SHP77 treated with DMSO at 0.1 percent for 48 hours (cell line): ENCODE measurements around the gene ANAPC1.
"Not testable (repeated sequence)": the region's sequence is repeated elsewhere in the genome, so short reads cannot be mapped to it uniquely, and the experiment has no call there.

ENCODE experiments used
- DNase-seq: peaks from one replicate; lab custom pipeline; 2025; lab: John Stamatoyannopoulos, UW

Gene ANAPC1, protein sequence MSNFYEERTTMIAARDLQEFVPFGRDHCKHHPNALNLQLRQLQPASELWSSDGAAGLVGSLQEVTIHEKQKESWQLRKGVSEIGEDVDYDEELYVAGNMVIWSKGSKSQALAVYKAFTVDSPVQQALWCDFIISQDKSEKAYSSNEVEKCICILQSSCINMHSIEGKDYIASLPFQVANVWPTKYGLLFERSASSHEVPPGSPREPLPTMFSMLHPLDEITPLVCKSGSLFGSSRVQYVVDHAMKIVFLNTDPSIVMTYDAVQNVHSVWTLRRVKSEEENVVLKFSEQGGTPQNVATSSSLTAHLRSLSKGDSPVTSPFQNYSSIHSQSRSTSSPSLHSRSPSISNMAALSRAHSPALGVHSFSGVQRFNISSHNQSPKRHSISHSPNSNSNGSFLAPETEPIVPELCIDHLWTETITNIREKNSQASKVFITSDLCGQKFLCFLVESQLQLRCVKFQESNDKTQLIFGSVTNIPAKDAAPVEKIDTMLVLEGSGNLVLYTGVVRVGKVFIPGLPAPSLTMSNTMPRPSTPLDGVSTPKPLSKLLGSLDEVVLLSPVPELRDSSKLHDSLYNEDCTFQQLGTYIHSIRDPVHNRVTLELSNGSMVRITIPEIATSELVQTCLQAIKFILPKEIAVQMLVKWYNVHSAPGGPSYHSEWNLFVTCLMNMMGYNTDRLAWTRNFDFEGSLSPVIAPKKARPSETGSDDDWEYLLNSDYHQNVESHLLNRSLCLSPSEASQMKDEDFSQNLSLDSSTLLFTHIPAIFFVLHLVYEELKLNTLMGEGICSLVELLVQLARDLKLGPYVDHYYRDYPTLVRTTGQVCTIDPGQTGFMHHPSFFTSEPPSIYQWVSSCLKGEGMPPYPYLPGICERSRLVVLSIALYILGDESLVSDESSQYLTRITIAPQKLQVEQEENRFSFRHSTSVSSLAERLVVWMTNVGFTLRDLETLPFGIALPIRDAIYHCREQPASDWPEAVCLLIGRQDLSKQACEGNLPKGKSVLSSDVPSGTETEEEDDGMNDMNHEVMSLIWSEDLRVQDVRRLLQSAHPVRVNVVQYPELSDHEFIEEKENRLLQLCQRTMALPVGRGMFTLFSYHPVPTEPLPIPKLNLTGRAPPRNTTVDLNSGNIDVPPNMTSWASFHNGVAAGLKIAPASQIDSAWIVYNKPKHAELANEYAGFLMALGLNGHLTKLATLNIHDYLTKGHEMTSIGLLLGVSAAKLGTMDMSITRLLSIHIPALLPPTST (N-terminal part only)

DNA sequence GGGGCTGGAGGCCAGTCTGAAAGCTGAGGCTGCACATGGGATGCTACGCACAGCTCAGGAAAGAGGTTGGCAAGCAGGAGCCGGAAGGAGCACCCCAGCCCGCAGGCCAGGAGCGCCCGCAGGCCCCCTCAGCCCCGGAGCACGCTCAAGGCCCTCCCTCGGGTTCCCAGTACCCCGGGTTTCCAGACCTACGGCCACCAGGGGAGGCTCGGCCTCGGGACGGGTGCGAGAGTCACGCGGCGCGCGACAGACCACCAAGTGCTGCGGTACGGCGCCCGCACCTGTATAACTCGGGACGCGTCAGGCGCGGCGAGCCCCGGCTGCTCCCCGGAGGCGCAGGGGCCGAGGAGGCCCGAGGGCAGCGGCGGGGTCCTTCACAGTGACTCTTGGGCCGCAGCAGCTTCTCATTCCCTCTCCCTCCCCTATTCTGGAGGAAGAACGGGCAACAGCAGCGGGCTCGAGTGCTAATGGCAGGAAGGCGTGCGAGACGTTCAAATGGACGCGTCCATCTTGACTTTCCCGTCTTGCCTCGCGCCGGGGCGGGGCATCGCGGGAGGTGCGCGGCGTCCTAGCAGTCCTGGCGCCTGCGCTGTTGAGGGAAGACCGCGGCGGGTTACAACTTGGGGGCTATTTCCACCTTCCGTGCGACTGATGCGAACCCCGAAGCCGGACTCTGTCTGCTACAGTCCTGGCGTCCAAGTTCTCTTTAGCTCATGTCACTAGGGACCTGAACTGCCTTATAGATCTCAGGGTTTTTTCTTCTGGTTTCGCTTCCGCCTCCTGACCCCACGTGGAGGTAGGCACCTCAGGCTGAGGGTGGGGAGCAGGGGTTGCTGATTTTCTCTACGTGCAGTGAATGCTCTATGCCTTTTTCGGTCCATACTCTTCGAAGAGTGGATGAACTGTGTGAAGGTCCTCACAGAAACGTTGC lies at the start of gene ANAPC1:
Gene ANAPC1, minus strand, starts transcription at position 533 of the 931 bp plus-strand sequence. CDS start 3,368 bp downstream, outside the sequence.
- peak; percentile 76 for DNase-seq

DNA sequence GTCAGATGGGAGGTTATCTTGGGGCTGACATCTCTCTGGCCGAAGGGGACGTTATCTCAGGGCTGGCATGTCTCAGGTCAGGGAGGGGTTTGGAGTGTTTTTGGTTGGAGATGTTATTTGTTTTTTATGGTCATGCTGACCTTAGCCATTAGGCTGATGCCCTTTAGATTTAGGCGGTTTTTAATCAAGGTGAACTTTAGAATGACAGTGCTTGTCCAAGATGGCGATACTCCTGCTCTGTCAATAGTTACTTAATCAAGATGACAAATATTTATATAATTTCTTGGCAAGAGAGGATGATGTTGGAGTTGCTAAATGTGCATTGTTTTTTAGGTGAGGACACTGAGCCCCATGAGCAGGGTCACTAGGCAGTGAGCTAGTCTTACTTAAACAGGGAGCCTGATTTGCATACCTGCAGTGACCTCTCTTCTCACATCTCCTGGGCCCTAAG lies 48.9 kb upstream of the ANAPC1 start:
- no peak for DNase-seq

DNA sequence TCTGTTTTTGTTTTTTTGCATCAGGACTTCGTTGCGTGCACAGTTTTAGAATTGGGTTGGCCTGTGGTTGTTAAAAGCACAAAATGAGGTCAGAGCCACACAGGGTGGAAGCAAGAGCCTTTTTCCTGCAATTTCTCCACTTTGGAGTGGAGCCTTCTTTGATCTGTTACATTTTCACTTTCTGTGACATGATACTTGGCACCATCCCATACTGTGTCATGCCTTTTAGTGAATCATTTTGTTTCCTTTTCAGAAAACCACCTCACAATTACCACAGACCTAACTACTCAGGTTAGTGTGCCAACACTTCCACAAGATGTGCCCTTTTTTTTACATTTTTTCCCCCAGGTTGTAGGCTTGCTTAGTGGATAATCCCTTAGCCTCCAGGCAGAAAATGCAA lies 46.9 kb upstream of the ANAPC1 start:
- DNase-seq, result no peak

DNA sequence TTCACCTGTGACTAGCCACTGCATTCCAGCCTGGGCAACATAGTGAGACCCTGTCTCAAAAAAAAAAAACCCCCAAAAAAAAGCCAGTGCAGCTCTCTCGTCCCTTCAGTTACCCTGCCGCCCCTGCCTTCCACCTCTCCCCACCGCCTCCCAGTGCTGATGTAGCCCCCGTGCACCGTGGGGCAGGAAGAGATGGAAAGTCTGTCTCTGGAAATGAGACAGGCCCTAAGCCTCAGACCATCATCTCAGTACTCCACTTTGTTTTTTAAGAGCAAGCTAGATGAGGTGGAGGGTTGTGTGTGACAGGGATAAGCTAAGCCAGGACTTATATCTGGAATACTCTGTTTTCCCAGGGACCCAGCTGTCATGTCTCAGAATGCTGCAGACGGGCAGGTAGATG lies 46.4 kb upstream of the ANAPC1 start:
- no peak for DNase-seq

DNA sequence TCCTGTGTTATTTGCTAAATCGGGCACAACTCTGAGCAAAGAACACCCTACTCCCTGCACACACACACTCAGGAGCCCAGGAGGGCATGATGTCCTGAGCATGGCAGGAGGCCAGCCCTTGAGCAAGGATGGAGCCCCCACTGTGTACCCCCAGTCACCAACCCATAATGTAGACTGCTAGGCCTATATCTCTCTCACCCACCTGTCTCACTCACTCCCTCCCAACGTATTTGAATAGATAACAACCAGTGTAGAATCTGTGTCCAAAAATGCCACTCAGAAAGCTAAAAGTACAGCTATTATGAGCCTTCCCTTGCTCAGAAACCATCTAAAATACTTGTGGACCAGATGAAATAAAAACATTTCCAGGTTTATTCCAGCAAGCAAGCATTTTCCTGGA lies 43.7 kb upstream of the ANAPC1 start:
- DNase-seq, result no peak

DNA sequence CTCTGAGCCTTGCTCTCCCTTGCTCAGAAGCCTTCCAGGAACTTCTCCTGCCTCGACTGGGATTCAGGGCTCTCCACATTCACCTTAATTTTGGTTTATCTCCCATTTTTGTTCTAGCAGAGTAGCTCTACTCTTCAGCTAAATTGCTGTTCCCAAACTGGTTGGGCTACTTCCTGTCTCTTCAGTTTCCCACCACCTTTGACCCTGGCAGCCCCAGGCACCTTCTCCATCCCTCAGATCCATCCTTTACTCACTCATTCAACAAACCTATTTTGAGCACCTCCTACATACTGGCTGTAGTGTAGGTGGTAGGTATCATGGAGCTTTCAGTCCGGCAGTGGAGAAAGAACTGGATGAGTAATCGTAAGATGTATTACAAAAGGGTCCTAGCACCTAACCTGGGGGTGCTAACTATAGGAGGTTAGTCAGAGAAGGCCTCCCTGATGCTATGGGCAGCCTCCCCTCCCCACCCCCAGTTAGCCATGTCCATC lies 40.7 kb upstream of the ANAPC1 start:
- DNase-seq, result no peak

DNA sequence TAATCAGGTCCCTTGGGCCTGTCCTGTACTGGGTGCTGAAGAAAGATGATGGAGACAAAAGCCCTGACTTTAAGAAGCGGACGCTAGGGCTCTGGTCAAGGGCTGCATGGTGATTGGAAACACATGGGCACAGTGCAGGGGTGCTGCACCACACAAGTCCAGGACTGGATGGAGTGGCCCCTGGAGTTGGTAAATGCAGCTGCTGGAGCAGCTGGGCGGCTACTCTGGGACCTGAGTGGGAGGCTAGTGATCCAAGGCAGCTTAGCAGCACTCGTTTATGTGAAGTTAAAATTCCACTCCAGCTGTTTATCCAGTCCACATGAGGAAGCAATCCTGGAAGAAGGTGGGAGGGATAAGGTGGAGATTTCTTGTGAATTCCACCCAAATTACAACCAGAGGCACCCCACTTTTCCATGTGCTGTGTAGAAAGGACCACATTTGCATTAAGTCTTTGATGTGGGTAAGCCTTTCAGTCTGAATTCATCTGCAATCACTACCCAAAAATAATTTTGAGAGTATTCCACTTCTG lies 39.3 kb upstream of the ANAPC1 start:
- no peak for DNase-seq

DNA sequence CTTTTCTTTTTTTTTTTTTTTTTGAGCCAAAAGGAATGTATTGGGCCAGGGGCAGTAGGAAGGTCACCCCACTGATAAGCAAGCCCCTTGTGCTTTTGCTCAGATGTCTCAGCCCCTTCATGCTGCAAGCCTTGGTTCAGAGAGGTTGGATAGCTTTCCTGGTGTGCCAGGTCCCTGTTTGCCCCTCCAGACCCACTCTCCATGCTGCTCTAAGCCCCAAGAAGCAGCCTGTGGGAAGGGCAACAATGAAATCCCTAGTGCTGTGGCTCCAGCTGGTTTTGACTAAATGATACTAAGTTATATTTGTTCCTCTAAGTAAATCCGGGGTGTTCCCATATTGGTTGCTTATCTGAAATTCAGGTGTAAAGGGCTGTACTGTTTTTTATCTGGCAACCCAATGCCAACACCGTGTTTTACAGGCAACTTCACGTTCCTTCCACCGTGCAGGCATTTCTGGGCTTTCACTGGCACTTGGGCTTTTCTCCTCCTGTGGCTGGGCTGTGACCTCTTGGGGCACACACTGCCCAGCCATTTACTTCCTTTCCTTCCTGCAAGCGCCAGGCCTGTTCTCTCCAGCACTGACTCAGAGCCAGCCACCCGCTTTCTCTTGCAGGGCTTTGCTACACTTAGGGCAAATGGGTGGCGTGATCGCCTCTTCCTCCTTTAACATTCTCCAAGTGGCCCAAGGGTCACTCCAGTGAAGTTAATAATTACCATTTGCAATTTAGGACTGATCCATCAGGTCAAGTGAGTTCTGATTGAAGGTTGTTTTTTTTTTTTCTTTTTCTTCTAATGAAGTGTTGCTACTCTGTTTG lies 36.0 kb upstream of the ANAPC1 start:
- no peak for DNase-seq

DNA sequence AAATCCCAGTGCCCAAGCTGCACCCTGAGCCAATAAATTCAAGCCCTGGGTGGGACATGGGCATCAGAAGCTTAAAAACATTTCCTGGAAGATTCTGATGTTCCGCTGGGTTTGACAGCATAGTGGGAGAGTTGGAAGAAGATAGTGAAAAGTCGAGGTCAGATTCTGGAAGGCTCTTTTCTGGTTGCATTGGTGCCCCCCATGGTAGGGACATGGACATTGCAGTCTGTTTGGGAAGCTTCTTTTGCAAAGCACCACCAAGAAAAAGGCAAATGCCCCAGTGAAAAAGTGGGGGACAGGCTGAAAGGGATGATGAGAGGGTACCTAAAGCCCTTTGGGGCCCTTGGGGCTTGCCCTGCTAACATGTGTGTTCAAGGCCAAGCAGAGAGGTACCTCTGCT lies 35.4 kb upstream of the ANAPC1 start:
- DNase-seq, result no peak

DNA sequence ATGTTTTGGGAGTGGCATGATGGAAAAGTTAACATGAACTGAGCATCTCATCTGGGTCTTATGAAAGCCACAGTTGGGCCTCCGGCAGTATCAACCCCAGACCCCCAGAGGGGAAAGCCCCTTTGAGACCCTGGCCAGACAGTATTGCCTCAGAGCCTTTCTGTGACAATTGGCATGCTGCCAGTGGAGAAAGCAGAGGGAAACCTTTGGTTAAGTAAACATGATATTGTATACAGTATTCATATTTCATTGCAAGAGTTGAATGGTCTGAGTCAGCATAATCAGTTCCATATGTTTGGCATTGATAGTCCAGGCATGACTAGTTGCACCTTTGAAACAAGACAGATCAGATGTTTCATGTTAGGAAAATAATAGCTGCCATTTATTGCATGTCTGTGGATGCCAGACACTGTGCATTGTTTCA lies 34.4 kb upstream of the ANAPC1 start:
- no peak for DNase-seq

DNA sequence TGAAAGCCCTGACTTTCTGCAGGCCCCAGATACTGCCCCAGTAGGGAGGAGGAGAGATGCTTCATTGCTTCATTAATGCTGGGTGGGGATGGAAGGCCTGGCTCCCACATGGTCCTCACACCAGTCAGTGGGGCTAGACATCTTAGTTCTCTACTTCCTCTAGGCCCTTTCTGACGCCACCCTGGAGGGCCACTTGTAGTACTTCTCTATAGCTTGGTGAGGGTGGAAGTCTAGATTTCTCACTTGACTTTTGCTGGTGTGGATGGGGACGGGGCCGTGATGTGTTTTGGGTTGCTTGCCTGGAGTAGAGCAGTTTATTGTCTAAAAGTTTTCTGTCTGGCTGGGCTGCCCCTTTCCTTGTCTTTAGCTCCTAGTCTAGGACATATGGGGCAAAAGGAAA lies 33.1 kb upstream of the ANAPC1 start:
- DNase-seq, result no peak

DNA sequence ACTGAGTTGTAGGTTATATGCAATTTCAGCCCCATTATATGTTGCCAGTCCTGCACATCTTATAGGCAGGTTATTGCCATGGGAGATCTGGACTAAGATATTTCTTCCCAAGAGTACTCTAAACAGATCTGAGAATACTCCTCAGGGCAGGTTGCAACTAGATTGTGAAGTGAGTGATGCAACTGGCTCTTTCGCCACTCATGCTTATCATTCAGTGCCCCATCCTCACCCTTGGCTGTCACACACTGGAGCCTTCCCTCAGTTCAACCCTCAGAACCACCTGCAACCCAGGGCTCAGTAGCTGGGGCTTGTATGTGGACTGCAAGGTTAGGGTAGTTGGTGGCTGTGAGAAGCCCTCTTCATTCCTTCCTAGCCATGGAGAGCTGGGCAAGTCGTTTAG lies 28.6 kb upstream of the ANAPC1 start:
- no peak for DNase-seq

DNA sequence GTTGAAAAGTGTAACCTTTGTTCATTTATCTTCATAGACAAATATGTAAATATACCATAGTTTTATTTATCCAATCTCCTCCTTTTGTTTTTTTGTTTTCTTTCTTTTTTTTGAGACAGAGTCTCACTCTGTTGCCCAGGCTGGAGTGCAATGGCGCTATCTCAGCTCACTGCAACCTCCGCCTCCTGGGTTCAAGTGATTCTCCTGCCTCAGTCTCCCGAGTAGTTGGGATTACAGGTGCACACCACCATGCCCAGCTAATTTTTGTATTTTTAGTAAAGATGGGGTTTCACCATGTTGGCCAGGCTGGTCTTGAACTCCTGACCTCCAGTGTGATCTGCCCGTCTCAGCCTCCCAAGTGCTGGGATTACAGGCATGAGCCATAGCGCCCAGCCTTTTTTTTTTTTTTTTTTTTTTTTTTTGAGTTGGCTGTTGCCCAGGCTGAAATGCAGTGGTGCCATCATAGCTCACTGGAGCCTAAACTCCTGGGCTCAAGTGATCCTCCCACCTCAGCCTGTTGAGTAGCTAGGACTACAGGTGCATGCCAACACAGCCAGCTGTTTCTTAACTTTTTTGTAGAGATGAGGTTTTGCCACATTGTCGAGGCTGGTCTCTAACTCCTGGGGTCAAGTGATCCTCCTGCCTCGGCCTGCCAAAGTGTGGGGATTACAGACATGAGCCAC lies 27.4 kb upstream of the ANAPC1 start:
- DNase-seq, result not testable (repeated sequence)

DNA sequence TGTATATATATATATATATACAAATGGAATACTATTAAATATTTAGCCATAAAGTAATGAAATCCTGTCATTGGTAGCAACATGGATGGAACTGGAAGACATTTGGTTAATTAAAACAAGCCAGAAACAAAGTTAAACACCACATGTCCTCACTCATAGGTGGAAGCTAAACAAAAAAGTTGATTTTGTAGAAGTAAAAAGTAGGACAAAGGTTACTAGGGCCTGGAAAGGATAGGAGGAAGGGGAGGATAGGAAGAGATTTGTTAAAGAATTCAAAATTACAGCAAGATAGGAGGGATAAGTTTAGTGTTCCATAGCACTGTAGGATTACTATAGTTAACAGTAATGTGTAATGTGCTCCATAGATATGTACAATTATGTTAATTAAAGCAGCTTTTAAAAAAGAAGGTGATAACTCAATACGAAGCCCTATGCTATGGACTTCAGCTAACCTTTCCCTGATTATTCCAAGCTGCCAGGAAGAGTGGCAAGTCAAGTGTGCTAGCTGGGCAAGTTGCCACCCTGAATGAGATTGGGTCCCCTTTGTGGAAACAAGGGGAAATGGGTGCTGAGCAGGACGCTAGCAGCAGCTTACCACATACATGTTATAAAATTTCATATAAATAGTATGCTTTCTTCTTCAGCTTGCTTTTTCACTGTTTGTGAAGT lies 26.8 kb upstream of the ANAPC1 start:
- no peak for DNase-seq

DNA sequence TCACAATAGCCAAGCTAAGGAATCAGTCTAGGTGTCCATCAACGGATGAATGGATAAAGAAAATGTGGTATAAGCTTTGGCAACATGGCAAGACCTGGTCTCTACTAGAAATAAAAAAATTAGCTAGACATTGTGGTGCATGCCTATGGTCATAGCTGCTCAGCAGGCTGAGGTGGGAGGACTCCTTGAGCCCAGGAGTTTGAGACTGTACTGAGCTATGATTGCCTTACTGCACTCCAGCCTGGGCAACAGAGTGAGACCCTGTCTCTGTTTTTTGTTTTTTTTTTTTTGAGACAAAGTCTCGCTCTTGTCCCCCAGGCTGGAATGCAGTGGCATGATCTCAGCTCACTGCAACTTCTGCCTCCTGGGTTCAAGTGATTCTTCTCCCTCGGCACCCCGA lies 26.0 kb upstream of the ANAPC1 start:
- DNase-seq, result not testable (repeated sequence)

DNA sequence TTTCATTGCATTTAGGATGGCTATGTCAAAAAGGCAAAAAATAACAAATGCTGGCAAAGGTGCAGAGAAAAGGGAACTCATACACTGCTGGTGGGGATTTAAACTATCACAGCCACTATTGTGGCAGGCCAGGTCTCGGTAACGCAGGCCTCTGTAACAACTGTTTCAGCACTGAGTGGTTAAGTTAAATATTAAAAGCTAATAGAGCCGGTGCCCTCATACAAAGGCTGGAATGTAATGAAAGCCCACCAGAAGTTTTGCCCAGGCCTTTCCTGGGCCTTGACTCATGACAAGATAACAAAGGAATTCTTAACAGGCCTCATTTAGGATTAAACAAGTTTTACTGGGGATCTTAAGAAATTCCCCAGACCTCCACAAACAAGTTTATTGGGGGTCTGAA lies 25.1 kb upstream of the ANAPC1 start:
- DNase-seq, result no peak

DNA sequence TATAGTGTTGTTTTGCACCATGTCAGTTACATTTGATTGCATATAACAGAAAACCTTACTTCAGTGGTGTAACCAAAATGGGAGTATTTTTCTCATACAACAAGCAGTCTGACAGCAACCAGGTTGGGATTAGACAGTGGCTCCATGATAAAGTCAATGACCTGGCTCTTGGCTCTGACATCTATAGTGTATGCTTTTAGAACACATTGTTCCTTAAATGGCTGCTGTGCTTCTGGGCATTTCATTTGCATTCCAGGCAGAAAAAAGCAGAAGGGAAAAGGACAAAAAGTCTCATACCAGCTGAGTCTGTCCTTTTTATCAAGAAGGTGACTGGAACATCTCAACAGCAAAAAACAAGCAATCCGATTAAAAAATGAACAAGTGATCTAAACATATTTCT lies 24.6 kb upstream of the ANAPC1 start:
- no peak for DNase-seq

DNA sequence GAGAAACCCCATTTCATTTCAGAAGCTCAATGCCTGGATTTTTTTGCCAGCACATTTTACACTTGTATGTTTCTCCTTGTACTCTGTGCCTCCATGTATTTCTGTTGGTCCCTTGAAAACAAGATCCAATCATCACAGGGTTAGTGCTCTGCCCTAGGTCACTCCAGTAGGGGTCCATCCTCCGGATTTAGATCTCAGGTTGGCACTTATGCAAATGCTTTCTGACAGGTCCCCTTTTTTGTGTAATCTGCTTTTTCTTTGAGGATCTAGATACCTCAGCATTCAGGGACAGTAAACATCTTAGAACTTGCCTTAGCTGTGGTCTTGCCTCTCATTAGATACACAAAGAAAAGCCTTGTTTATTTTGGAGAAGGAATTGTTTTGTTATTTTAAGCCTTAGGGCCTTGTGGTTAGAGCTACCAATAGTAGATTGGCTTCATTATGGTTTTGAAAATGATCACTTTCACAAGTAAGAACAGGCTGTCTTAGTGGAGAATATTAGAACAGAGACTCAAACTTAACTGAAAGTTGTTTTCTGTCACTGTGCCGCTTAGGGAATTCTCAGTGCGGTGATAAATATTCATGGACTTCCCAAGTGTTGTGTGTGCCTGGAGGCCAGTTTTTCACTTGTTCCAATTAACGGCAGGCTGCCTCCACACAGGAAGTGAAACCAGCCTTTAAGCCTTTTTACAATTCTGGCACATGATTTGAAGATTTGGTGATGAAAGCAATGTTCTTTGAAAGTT lies 22.2 kb upstream of the ANAPC1 start:
- no peak for DNase-seq
